ENCODE data around the gene MT2A. TPM values are rescaled to one million over a fixed set of nuclear protein-coding genes. Genes with fewer than 3 reads are reported as not detected.

MT2A gene
- total and polyA plus RNA-seq, 4 donors, result 146 to 1,681 (median 847) TPM

GRCh38 chr16:56591377-56592060 lies 16.9 kb upstream of the MT2A start:
- DNase-seq, result no peak
- WGBS, 2 donors, result 69 to 75% methylated on average over 4 of the region's 4 CpGs
- no peak for ATAC-seq (ENCODE audit: low FRiP score)
- intact Hi-C loops (cut with DNase I), result no loop called here
- Histone ChIP-seq H3K27me3 (ENCODE audit: control insufficient read depth in 1 of 2, insufficient read depth in 2 of 2, low read length in 1 of 2) (no peaks in the 10 kb centered on the region), H3K36me3 (ENCODE audit: control insufficient read depth in 1 of 2, insufficient read depth in 2 of 2, low read length in 1 of 2) (no peaks in the 10 kb centered on the region), H3K4me1 (ENCODE audit: control insufficient read depth in 1 of 2, insufficient read depth in 2 of 2, low read length in 2 of 2) (no peaks in the 10 kb centered on the region), H3K4me3 (ENCODE audit: low read length in 2 of 2) (no peak overlapping the region), H3K9me3 (ENCODE audit: control insufficient read depth, low read length) (no peaks in the 10 kb centered on the region), H3K27ac (ENCODE audit: low read depth in 1 of 2, low read length in 2 of 2) (no peak overlapping the region)

DNA sequence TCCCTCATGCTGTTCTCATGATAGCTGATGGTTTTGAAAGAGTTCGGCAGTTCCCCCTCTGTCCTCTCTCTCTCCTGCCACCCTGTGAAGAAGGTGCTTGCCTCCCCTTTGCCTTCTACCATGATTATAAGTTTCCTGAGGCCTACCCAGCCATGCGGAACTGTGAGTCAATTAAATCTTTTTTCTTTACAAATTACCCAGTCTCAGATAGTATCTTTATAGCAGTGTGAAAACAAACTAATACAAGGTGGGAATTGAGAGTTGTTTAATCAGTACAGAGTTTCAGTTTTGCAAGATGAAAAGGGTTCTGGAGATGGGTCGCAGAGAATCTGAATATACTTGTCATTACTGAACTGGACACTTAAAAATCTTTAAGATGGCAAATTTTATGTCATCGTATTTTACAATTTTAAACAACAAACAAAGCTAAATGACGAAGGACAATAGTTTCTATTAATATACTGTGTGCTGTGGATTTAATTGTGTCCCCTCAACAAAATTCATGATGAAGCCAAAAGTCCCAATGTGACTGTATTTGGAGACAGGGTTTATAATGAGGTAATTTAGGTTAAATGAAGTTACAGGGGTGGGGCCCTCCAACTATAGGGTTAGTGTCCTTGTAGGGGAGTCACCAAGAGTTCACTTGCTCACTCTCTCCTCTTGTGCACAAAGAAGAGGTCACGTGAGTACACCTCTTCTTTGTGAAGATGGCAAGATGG lies 14.7 kb upstream of the MT2A start:
- WGBS, 2 donors, result 95 to 96% methylated on average over 6 of the region's 6 CpGs
- intact Hi-C loops (cut with DNase I), result no loop called here
- DNase-seq (no peak), ATAC-seq (ENCODE audit: low FRiP score) (no peak)
- H3K4me1 ChIP-seq (ENCODE audit: control insufficient read depth in 1 of 2, insufficient read depth in 2 of 2, low read length in 2 of 2), result no peaks in the 10 kb centered on the region
- no peak overlapping the region for H3K4me3 ChIP-seq (ENCODE audit: low read length in 2 of 2)
- no peaks in the 10 kb centered on the region for H3K27me3 ChIP-seq (ENCODE audit: control insufficient read depth in 1 of 2, insufficient read depth in 2 of 2, low read length in 1 of 2)
- H3K27ac ChIP-seq (ENCODE audit: low read depth in 1 of 2, low read length in 2 of 2), result no peak overlapping the region
- no peaks in the 10 kb centered on the region for H3K36me3 ChIP-seq (ENCODE audit: control insufficient read depth in 1 of 2, insufficient read depth in 2 of 2, low read length in 1 of 2)
- no peaks in the 10 kb centered on the region for H3K9me3 ChIP-seq (ENCODE audit: control insufficient read depth, low read length)

DNA sequence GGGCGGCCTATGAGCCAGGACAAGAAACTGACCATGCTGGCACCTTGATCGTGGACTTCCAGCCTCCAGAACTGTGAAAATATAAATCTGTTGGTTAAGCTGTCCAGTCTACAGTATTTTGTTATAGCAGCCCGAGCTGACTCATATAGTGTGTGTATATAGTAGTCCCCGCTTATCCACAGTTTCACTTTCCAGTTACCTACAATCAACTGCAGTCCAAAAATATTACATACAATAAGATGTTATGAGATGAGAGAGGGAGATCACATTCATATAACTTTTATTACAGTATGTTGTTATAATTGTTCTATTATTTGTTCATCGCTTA lies 14.1 kb upstream of the MT2A start:
- intact Hi-C loops (cut with DNase I), result no loop called here
- no peaks in the 10 kb centered on the region for H3K27me3 ChIP-seq (ENCODE audit: control insufficient read depth in 1 of 2, insufficient read depth in 2 of 2, low read length in 1 of 2)
- H3K9me3 ChIP-seq (ENCODE audit: control insufficient read depth, low read length), result no peaks in the 10 kb centered on the region
- no peaks in the 10 kb centered on the region for H3K36me3 ChIP-seq (ENCODE audit: control insufficient read depth in 1 of 2, insufficient read depth in 2 of 2, low read length in 1 of 2)
- H3K27ac ChIP-seq (ENCODE audit: low read depth in 1 of 2, low read length in 2 of 2), result no peak overlapping the region
- ATAC-seq (ENCODE audit: low FRiP score) (no peak), DNase-seq (no peak)
- WGBS, 2 donors, result 96 to 97% methylated on average over 5 of the region's 5 CpGs
- H3K4me3 ChIP-seq (ENCODE audit: low read length in 2 of 2), result no peak overlapping the region
- H3K4me1 ChIP-seq (ENCODE audit: control insufficient read depth in 1 of 2, insufficient read depth in 2 of 2, low read length in 2 of 2), result no peaks in the 10 kb centered on the region

DNA sequence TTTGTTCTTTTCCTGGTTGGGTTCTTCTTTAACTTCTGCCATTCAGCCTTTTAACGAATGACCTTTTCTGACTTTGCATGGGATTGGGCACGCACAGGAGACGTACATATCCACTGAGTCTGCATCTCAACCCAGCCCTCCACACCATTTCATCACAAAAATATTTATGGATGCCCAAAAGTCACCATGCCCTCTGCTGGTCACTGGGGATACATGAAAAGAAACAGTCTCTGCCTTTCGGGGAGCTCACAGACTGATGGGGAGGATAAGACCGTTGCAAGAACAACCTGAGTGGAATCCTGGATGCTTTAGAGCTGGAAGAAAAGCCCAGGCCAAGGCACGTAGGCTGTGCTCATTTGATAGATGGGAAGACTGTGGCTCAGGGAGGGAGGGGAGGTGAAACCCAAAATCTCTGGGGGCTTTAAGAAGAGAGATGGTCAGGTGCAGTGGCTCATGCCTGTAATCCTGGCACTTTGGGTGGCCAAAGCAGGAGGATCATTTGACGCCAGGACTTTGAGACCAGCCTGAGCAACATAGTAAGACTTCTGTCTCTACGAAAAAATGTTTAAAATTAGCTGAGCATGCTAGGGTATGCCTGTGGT lies 7.9 kb upstream of the MT2A start:
- Histone ChIP-seq H3K9me3 (ENCODE audit: control insufficient read depth, low read length) (no peaks in the 10 kb centered on the region), H3K4me3 (ENCODE audit: low read length in 2 of 2) (no peak overlapping the region), H3K4me1 (ENCODE audit: control insufficient read depth in 1 of 2, insufficient read depth in 2 of 2, low read length in 2 of 2) (no peaks in the 10 kb centered on the region), H3K36me3 (ENCODE audit: control insufficient read depth in 1 of 2, insufficient read depth in 2 of 2, low read length in 1 of 2) (no peaks in the 10 kb centered on the region), H3K27ac (ENCODE audit: low read depth in 1 of 2, low read length in 2 of 2) (no peak overlapping the region), H3K27me3 (ENCODE audit: control insufficient read depth in 1 of 2, insufficient read depth in 2 of 2, low read length in 1 of 2) (no peaks in the 10 kb centered on the region)
- intact Hi-C loops (cut with DNase I), result loop anchor here (2.0 to 10.0 kb wide), 4 partner anchors 42 to 102 kb away; no protein-coding TSS in a partner anchor
- DNase-seq (no peak), ATAC-seq (ENCODE audit: low FRiP score) (peak; percentile 57)
- WGBS, 2 donors, result 25 to 29% methylated on average over 8 of the region's 8 CpGs

- H3K4me3 ChIP-seq (ENCODE audit: low read length in 2 of 2), result no peak overlapping the region
- DNase-seq, result no peak
- H3K27ac ChIP-seq (ENCODE audit: low read depth in 1 of 2, low read length in 2 of 2), result no peak overlapping the region
- intact Hi-C loops (cut with DNase I), result loop anchor here (2.0 to 10.0 kb wide), 4 partner anchors 41 to 101 kb away; no protein-coding TSS in a partner anchor
- 60 to 62% methylated on average over 9 of the region's 9 CpGs for WGBS, 2 donors
- no peak for ATAC-seq (ENCODE audit: low FRiP score)
- H3K4me1 ChIP-seq (ENCODE audit: control insufficient read depth in 1 of 2, insufficient read depth in 2 of 2, low read length in 2 of 2), result no peaks in the 10 kb centered on the region
- no peaks in the 10 kb centered on the region for H3K9me3 ChIP-seq (ENCODE audit: control insufficient read depth, low read length)
- no peaks in the 10 kb centered on the region for H3K27me3 ChIP-seq (ENCODE audit: control insufficient read depth in 1 of 2, insufficient read depth in 2 of 2, low read length in 1 of 2)
- H3K36me3 ChIP-seq (ENCODE audit: control insufficient read depth in 1 of 2, insufficient read depth in 2 of 2, low read length in 1 of 2), result no peaks in the 10 kb centered on the region
Measured at GRCh38 chr16:56601325-56601724, 7.1 kb upstream of the MT2A start.

- intact Hi-C loops (cut with DNase I), result loop anchor here (2.0 to 10.0 kb wide), 4 partner anchors 39 to 99 kb away; no protein-coding TSS in a partner anchor
- Histone ChIP-seq H3K27ac (ENCODE audit: low read depth in 1 of 2, low read length in 2 of 2) (no peak overlapping the region), H3K36me3 (ENCODE audit: control insufficient read depth in 1 of 2, insufficient read depth in 2 of 2, low read length in 1 of 2) (no peaks in the 10 kb centered on the region), H3K9me3 (ENCODE audit: control insufficient read depth, low read length) (no peaks in the 10 kb centered on the region), H3K4me3 (ENCODE audit: low read length in 2 of 2) (no peak overlapping the region), H3K4me1 (ENCODE audit: control insufficient read depth in 1 of 2, insufficient read depth in 2 of 2, low read length in 2 of 2) (no peaks in the 10 kb centered on the region), H3K27me3 (ENCODE audit: control insufficient read depth in 1 of 2, insufficient read depth in 2 of 2, low read length in 1 of 2) (no peaks in the 10 kb centered on the region)
- DNase-seq (no peak), ATAC-seq (ENCODE audit: low FRiP score) (no peak)
- WGBS, 2 donors, result 60 to 63% methylated on average over 4 of the region's 4 CpGs
Measured at GRCh38 chr16:56603589-56603988, 4.8 kb upstream of the MT2A start.

- no peak for DNase-seq
- Histone ChIP-seq H3K27me3 (ENCODE audit: control insufficient read depth in 1 of 2, insufficient read depth in 2 of 2, low read length in 1 of 2) (no peaks in the 10 kb centered on the region), H3K27ac (ENCODE audit: low read depth in 1 of 2, low read length in 2 of 2) (no peak overlapping the region), H3K4me3 (ENCODE audit: low read length in 2 of 2) (no peak overlapping the region), H3K9me3 (ENCODE audit: control insufficient read depth, low read length) (no peaks in the 10 kb centered on the region), H3K36me3 (ENCODE audit: control insufficient read depth in 1 of 2, insufficient read depth in 2 of 2, low read length in 1 of 2) (no peaks in the 10 kb centered on the region), H3K4me1 (ENCODE audit: control insufficient read depth in 1 of 2, insufficient read depth in 2 of 2, low read length in 2 of 2) (no peaks in the 10 kb centered on the region)
- ATAC-seq (ENCODE audit: low FRiP score), result no peak
- WGBS, 2 donors, result 76 to 89% methylated on average over 4 of the region's 4 CpGs
- intact Hi-C loops (cut with DNase I), result loop anchor here (2.0 to 10.0 kb wide), 5 partner anchors 37 to 97 kb away; partner anchors contain the start of gene MT1X (in 1 of the 2)
Measured at GRCh38 chr16:56604966-56605365, 3.4 kb upstream of the MT2A start.

GRCh38 chr16:56605475-56605874 lies 2.9 kb upstream of the MT2A start:
- peaks cover 0 to 1% of the 10 kb centered on the region in 2 donors for H3K4me1 ChIP-seq (ENCODE audit: control insufficient read depth in 1 of 2, insufficient read depth in 2 of 2, low read length in 2 of 2)
- H3K36me3 ChIP-seq (ENCODE audit: control insufficient read depth in 1 of 2, insufficient read depth in 2 of 2, low read length in 1 of 2), result no peaks in the 10 kb centered on the region
- intact Hi-C loops (cut with DNase I), result loop anchor here (2.0 to 10.0 kb wide), 3 partner anchors 37 to 91 kb away; partner anchors contain the start of gene MT1X (in 1 of the 2)
- H3K9me3 ChIP-seq (ENCODE audit: control insufficient read depth, low read length), result no peaks in the 10 kb centered on the region
- DNase-seq (no peak), ATAC-seq (ENCODE audit: low FRiP score) (no peak)
- H3K27me3 ChIP-seq (ENCODE audit: control insufficient read depth in 1 of 2, insufficient read depth in 2 of 2, low read length in 1 of 2), result no peaks in the 10 kb centered on the region
- WGBS, 2 donors, result 91 to 94% methylated on average over 1 of the region's 1 CpG
- H3K4me3 ChIP-seq (ENCODE audit: low read length in 2 of 2), result no peak overlapping the region
- H3K27ac ChIP-seq (ENCODE audit: low read depth in 1 of 2, low read length in 2 of 2), result no peak overlapping the region

Data from aorta (tissue), 5 donors.